GM19351 (cell line): ENCODE results near the gene CUX1.
"Not testable (repeated sequence)": the region's sequence is repeated elsewhere in the genome, so short reads cannot be mapped to it uniquely, and the experiment has no call there.

ENCODE experiments used
- ATAC-seq: cut with Tn5 transposase; IDR thresholded peaks from one replicate; pipeline ENCODE4 v1.9.1; 2021; ENCODE audit warnings: mild to moderate bottlenecking, moderate library complexity; ENCODE audit not compliant: unreplicated experiment

The CUX1 gene

DNA sequence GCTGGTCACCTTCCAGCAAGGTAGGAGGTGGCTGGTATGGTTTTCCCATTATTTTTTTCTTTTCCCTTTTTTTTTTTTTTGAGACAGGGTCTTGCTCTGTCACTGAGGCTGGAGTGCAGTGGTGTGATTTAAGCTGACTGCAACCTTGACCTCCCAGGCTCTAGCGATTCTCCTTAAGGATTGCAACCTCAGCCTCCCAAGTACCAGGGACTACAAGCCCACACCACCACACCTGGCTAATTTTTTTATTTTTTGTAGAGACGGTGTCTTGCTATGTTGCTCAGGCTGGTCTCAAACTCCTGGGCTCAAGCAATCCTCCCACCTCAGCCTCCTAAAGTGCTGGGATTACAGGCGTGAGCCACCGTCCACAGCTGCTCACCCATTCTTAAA, 24.7 kb upstream of the CUX1 start:
- not testable (repeated sequence) for ATAC-seq

DNA sequence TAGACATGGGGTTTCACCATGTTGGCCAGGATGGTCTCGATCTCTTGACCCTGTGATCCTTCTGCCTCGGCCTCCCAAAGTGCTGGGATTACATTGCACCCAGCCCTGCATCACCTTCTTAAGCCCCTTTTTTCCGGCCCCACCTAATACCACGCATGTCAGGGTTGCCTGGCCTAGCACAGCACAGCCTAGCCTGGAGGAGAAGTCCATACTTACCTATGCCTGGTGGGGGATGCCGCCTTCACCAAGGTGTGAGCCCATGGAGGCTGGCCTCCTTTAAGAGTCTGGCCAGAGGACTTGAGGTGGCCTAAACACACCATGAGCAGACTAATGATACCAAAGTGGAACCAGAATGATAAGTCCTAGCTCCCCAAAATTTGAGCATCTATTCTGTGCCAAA, 22.0 kb upstream of the CUX1 start:
- ATAC-seq = no peak

DNA sequence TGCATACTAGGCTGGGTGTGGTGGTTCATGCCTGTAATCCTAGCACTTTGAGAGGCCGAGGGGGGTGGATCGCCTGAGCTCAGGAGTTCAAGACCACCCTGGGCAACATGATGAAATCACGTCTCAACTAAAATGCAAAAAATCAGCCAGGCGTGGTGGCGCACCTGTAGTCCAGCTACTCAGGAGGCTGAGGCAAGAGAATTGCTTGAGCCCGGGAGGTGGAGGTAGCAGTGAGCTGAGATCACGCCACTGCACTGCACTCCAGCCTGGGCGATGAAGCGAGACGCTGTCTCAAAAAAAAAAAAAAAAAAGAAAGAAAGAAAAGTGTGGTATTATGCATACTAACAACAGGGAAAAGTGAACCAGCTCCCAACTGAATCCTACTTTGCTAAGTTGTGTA, 19.3 kb upstream of the CUX1 start:
- not testable (repeated sequence) for ATAC-seq

DNA sequence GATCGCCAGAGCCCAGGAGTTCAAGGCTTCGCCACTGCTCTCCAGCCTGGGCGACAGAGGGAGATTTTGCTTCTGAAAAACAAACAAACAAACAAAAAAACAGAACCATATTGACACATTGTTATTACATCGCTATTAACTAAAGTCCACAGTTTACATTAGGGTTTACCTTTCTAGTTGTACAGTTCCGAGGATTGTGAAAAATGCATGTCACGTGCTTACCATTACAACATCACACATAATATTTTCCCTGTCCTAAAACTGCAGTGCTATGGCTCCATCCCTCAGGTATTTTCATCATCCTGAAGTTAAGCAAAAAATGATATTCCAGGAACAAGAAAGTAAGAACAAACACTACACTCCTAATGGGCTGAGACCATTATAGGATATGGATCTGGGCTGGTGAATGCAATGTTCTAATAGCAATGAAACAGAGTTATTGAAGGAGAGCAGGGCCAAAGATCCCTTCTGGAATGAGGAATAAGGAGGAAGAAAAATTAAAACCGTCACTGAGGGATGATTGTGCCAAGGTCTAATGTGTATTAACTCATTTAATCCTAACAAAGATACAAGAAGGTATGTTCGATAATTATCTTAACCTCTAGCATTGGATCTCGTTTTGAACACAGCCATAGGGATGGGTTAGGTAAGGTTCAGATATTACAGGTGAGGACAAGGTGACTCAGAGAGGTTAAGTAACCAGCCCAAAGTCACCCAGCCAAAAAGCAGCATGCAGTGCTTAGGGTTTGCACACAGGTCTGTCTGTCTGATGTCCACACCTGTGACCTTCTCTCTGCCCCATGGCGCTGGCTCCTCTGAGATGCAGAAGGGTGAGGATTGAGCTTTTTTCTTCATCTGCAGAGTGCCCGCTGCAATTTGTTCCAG, 14.0 kb upstream of the CUX1 start:
- no peak for ATAC-seq

DNA sequence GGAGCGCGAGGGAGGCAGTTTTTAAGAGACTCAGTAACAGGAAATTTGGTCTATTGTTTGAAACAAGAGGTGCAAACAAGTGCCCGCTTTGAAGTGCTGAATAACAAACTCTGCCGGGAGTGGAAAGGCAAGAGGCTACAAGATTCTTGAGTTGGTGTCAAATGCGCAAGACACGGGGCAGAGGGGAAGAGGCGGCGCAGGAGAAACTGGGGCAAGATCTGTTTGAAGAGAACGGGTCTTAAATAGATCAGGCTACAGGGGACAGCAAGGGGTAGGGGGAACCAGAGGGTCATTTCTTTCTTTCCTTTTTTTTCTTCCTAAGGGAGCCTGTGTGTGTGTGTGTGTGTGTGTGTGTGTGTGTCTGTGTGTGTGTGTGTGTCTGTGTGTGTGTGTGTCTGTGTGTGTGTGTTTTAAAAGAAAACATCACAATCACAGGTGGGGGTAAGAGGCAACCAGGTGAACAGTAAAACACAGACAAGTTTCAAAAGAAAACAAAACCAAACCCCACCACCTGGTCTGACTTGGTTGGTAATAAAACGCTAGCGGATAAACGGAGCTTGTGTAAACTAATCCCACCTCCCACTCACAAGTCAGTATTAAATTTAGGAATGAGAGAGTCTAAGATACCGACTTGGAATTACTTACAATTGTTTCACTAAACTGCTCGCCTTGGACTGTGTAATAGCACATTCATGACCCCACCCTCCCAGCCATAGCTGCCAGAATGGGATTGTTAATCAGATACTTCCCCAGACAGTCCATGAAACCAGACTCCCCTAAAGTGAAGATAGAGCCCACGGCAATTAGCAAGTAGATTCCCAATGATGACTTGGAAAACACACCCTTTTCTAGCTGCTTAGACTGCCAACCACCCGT, 13.1 kb upstream of the CUX1 start:
- no peak for ATAC-seq

DNA sequence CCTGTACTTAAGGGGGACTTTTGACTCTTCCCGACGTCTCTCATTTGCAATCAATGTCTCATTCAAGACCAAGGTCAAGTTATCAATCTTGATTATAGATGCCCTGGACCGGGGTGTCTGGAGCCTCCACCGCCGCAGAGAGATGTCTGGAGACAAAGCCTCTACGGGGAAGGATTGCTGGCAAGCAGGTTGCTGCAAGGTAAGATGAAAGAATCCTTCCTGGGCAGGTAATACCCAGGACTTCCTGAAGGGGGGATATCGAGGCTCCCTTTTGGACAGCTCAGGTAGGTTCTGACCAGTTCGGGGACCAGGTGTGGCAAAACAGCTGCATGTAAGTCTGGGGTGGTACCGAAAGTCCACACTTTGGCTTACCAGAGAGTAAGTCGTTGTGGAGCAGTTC, 12.5 kb upstream of the CUX1 start:
- ATAC-seq = no peak

DNA sequence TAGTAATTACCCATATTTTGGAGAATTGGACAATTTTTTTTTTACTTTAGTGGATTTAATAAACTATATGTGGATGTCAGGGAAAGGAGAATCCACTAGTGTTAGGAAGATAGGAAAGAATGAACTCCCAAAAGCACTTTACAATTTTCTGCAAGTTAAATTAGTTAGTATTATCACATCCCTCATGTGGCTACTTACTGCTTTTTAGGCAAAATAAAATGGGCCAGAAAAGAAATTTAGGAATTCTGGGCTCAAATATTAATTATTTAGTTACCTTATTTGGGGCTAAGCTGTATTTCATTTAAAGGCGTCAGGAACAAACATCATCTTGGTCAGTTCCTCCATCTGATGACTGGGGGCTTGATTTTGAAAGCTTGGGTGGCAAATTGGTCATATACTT, 4.8 kb upstream of the CUX1 start:
- ATAC-seq = no peak

DNA sequence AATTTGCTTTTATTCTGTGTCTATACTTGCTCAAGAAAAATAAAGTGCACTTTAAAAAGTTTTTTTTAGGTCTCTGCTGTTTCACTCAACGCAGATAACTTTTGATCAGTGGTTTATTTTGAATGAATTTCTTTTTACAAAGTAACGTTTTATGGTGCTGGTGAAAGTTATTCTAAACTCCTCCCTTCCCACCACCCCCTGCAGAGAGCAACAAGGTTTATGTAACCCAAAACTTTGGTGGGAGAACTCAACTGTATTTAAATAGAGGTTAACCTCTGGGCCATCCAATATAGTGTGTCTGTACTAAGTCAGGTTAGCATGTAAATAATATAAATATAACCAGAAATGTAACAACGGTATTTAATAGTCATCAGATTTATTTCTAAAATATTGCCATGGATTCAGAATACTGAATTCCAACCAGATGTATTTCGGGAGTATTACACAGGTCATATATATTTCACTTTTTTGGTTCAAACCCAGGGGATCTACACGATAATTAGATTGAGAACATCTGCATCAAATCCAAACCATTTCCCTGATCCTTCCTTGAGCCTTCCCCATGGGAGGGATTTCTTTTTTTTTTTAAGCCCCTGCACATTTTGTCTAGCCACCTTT, 3.9 kb upstream of the CUX1 start:
- no peak for ATAC-seq

DNA sequence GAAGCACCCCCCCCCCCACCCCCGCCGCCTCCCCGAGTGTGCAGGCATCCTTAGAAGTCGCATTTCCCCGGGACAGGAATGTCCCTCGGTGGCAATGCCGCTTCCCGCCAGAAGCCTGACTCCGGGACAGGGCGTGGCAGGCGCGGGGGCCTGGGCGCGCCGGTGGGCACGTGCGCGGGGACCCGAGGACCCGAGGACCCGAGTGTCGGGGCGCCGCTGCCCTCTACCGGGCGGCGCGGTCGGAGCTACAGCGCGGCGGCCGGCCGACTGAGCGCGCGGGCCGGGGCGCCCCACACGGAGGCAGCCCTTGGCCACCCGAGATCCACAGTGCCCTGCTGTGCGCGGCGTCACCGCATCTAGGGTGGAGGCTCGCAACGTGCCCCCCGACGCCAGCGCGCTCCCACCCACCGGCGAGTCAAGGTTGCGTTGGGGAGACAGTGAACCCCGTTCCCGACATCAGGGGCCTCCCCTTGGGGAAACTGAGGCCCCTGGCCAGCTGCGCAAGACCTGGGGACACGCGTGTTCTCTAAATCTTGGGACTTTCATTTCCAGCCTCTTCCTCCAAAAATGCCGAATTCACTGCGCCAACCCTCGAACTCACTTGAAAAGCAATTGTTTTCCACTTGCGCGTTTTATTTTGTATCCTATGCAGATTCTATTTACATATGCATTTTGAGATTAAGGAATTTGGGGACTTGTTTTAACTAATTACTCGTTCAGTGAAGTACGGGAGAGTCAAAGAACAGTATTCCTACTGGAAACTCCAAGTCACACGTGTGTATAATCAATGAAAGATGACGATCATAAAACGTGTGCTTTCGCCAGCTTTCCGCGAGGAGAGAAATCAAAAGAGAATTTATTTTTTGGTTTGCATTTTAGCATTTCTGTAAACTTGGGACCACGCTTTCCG, 3.1 kb upstream of the CUX1 start:
- no peak for ATAC-seq

DNA sequence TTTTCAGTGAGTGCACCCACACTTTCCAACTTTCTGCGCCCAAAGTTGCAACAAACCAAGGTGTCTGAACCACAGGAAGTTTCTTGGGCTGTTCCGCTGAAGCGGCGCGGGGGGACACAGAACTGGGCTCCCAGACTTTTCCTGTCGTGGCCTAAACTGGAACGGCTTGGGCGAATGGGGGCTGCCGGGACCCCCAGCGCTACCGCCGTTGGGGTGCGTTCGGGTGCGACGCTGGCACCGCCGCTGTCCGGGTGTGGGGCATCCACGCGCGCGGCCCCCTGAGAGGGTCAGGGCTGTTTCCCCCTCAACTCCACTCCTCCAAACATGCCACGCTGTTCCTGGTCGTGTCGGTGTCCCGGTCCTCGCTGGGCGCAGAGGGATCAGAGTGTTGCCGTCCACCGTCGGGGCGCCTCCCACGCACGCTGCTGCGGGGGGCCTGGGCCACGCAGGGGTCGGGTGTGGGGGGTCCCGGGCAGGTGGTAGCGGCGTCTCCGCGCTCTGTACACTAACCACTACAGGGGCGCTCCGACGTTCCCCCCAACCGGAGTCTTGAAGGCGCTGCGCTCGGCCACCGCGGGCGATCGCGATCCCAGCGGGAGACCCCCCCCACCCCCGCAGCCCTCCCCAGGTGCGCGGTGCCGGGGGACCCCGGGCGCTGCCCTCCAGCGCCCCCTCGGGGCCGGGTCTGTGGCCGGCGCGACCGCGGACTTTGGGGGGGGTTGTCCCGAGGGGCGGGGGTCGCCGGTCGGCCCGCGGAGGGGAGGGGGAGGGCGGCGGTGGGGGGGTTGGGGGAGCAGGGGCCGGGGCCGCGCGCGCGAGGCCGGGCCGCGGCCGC, 2.2 kb upstream of the CUX1 start:
- ATAC-seq = peak; percentile 30

DNA sequence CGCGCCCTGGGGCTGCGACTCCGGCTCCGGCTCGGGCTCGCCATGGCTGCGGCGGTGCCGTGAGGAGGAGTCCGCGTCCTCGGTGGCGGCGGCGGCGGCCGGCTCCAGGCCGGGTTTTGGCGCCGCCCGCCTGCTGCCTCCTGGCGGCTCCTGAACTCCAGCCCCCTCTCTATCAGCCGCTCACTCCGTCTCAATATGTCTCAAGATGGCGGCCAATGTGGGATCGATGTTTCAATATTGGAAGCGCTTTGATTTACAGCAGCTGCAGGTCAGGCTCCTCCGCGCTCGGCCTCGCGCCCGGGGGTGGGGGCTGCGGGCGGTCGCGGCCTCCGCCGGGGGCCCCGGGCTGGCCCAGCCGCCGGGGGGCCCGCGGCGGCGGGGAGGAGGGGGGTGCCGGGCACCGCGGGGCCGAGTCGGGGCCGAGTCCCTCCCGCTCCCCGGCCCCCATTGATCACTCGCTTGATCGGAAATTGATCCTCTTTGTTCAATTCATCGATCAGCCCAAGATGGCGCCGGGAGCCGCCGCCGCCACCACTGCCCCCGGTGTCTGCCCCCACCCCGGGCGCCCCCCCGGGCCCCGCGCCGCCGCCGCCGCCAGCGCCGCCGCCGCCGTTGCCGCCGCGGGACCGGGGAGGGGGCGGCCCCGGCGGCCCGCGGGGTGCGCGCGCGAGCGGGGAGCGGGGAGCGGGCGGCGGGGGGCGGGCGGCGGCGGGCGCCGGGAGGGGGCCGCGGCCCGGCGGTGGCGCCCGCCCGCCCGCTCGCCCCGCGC, 1.4 kb upstream of the CUX1 start:
- peak; percentile 45 for ATAC-seq

DNA sequence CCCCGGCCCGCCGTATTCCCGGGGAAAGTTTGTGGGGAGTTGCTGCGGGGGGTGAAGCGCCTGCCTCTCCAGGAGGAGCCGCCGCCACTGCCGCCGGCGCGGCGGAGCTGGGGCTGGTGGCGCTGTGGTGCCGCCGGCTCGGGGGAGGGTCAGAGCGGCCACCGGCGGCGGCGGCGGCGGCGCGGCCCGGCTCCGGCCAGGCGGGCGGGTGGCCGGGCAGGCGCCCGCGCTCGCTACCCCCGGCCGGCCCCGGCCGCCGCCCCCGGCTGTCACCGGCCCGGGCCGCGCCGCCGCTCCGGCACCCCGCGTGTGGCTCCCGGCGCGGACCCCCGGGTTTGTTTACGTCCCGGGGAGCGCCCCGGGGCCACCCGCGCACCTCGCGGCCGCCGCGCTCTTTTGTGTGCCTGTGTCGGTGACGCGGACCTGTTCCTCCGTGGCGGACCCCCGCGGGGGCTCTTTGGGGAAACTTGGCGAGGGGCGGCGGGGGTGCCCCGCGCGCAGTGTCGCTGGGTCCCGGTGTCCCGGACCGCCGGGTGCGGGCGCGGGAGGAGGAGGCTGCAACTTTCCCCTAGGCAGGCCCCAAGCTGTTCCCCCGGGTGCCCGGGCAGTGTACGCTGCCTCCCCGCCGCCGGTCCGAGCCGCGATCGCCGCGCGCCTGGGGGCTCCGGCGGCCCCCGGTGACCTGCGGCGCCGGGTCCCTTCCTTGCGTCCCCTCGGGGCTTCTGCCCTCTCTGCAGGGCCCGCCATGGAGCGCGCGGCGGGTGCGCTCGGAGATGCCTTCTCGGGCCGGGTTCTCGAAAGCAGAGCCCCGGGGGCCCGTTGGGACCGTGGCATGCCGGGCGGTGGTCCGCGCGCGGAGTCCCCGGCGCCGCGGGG, 593 bp upstream of the CUX1 start:
- no peak for ATAC-seq

DNA sequence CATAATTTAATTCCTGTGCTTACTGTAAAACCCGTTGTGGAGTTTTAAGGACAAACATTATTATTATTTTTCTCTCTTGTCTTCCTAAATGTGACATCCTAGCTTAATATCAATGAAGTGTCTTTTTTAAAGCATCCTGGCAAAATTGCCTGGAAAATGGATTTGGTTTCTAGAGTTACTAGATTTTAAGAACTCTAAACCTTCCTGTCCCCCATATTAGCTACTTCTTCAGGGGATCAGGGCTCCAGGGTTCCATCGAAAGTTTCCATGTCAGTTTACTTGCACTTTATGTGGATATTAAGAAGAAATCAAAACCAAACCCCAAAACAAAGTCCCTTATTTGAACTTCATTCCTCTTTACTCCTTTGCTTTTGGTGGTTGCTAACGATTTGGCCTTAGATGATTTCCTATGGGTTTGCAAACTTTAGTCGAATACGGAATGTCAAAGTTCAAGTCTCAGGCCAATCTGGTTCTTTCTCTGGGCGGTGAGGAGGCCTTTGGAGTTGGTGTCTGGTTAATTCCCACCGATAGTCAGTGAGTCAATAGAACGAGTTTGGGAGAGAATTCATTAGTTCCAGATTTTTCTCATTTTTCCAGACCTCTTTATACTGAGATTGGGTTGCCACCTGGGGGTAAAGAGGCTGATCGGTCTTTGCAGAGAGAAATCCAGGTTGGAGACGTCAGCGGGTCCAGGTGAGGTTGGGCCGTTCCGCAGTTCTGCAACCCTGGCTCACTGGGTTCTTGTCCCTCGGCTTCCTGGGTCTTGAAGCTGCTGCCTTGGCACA, 1.1 kb downstream of the CUX1 start:
- no peak for ATAC-seq

DNA sequence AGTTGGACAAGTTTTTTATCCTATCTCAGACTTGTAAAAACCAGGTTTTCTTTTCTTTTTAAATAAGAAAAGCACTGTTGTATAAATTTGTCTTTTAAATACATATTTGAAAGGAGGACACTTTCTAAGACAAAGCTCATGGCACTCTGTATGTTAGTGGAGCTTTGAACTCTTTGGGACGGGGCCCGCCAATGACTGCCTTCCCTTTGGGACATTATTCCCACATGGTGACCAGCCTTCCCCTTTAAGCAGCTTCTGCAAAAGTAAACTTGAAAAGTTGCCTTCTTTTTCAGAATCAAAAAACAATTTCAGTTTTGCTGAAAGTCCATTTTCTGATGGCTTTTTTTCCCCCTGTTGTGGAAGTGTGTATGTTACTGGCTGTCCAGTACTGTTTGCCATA, 1.8 kb downstream of the CUX1 start:
- no peak for ATAC-seq

DNA sequence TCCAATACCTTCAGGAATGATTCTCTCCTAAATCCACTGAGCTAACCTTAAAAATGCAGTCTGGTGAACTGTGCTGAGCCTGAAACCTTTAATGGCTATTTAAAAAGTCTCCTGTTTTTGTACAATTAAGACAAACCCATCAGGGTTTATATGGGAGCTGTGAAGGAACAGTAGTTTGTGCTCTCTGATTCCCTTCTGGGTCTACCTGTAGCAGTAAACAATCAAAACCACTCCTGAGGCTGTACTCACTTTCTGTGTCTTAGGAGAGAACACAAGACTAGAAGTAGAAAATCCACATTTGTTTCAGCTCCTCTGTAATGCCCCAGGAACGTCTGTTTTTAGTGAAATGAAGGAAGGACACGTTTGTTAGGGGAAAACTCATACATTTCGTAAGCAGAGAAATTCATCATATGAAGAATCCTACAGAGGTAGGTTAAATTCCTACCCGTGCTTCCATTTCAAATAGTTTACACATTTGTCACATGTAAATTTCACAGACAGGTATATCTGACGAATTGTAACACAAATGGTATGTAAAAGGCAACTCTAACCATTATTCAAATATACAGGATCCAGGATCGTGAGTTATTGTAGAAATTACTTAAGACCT, 2.6 kb downstream of the CUX1 start:
- no peak for ATAC-seq

DNA sequence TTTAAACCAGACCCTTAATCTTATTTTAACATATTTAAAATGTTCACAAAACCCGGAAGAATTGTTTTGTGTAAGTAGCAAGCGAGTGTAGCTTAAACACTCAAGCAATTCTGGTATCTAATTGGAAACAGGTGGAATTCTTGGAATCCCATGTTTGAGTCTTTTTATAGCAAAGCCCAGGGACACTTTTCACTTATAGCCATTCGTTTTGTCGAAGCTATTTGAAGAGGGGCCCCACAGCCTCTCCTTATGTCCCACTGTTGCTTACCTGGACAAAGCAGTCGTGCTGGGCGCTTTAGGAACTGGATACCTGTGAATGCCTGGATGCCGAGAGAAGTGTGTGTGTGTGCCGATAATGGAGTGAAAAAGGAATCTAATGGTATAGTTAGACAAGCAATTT, 3.3 kb downstream of the CUX1 start:
- no peak for ATAC-seq

DNA sequence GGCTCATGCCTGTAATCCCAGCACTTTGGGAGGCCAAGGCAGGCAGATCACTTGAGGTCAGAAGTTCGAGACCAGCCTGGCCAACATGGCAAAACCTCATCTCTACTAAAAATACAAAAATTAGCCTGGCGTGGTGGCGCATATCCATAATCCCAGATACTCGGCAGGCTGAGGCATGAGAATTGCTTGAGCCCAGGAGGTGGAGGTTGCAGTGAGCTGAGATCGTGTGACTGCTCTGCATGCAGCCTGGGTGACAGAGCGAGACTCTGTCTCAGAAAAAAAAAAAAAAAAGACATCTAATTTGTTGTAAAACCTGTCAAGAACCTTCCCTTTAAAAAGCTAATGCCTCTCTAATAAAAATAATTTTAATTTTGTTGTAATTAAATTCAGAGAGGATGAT, 5.2 kb downstream of the CUX1 start:
- ATAC-seq = not testable (repeated sequence)
